Neuronal stem cell (in vitro differentiated cells): Measurements from ENCODE around the gene SPATA20.

Experiments used
- DNase-seq: peaks from one replicate; pipeline ENCODE4 v3.0.0-alpha.2; 2013; ENCODE audit warnings: low spot score
- H2AFZ ChIP-seq: one replicate; pipeline ENCODE4 v1.6.1; 2013; ENCODE audit warnings: mild to moderate bottlenecking, low read length, inconsistent platforms
- H2AK5ac ChIP-seq: 2 replicates; pipeline ENCODE4 v1.6.1; 2013; ENCODE audit warnings: low read depth, mild to moderate bottlenecking, inconsistent platforms, low read length, moderate library complexity, mixed read lengths
- H2BK120ac ChIP-seq: 2 replicates; pipeline ENCODE4 v1.6.1; 2013; ENCODE audit warnings: low read depth, mild to moderate bottlenecking, inconsistent platforms, low read length, moderate library complexity, mixed read lengths
- H2BK12ac ChIP-seq: one replicate; pipeline ENCODE4 v1.6.1; 2013; ENCODE audit warnings: low read length, inconsistent platforms
- H2BK15ac ChIP-seq: 2 replicates; pipeline ENCODE4 v1.6.1; 2013; ENCODE audit warnings: mild to moderate bottlenecking, low read length, inconsistent platforms, mixed read lengths
- H2BK5ac ChIP-seq: one replicate; pipeline ENCODE4 v1.6.1; 2013; ENCODE audit warnings: inconsistent platforms, mild to moderate bottlenecking, low read length, moderate library complexity
- H3K14ac ChIP-seq: one replicate; pipeline ENCODE4 v1.6.1; 2013; ENCODE audit warnings: low read length, inconsistent platforms
- H3K18ac ChIP-seq: 2 replicates; pipeline ENCODE4 v1.6.1; 2013; ENCODE audit warnings: low read length, inconsistent platforms
- H3K23ac ChIP-seq: 2 replicates; pipeline ENCODE4 v1.6.1; 2013; ENCODE audit warnings: low read depth, mild to moderate bottlenecking, mixed read lengths, low read length, inconsistent platforms; ENCODE audit not compliant: poor library complexity
- H3K27ac ChIP-seq: replicated peaks from 3 replicates; pipeline ENCODE4 v1.5.1; 2013; ENCODE audit warnings: low read length, inconsistent platforms
- H3K27me3 ChIP-seq, 3 experiments: 2 replicates each; pipeline ENCODE4 v1.6.1; 2013; ENCODE audit warnings: low read length in 3 of 3, mild to moderate bottlenecking in 2 of 3, inconsistent platforms in 1 of 3, low read depth in 1 of 3, mixed read lengths in 1 of 3, moderate library complexity in 1 of 3; ENCODE audit not compliant: control insufficient read depth in 3 of 3, insufficient read depth in 3 of 3
- H3K36me3 ChIP-seq, 2 donors: replicated peaks in 1 of 2; 2 replicates each; pipeline ENCODE4 v1.6.1; 2013; ENCODE audit warnings: low read length in 2 of 2; ENCODE audit not compliant: control insufficient read depth in 2 of 2, insufficient read depth in 2 of 2
- H3K4ac ChIP-seq: 2 replicates; pipeline ENCODE4 v1.6.1; 2013; ENCODE audit warnings: inconsistent platforms, mild to moderate bottlenecking, low read length, moderate library complexity
- H3K4me1 ChIP-seq, 2 donors: 1 replicate in 1 of 2; 2 replicates in 1 of 2; pipeline ENCODE4 v1.6.1; 2013; ENCODE audit warnings: low read length in 2 of 2, low read depth in 1 of 2; ENCODE audit not compliant: control insufficient read depth in 2 of 2, insufficient read depth in 1 of 2
- H3K4me2 ChIP-seq: one replicate; pipeline ENCODE4 v1.6.1; 2013; ENCODE audit warnings: mild to moderate bottlenecking, low read length, inconsistent platforms; ENCODE audit not compliant: insufficient read depth, poor library complexity, severe bottlenecking
- H3K4me3 ChIP-seq, 2 donors: 2 replicates each; pipeline ENCODE4 v1.5.1; 2013; ENCODE audit warnings: low read length in 2 of 2, mild to moderate bottlenecking in 2 of 2, inconsistent platforms in 1 of 2, moderate library complexity in 1 of 2
- H3K79me1 ChIP-seq: one replicate; pipeline ENCODE4 v1.6.1; 2013; ENCODE audit warnings: low read depth, mild to moderate bottlenecking, inconsistent platforms, low read length, moderate library complexity
- H3K9ac ChIP-seq: one replicate; pipeline ENCODE4 v1.6.1; 2013; ENCODE audit warnings: mild to moderate bottlenecking, low read depth, low read length, inconsistent platforms; ENCODE audit not compliant: poor library complexity
- H3K9me3 ChIP-seq, 2 donors: replicated peaks in 1 of 2; 2 replicates each; pipeline versions ENCODE3 to v1.6.1; 2013; ENCODE audit warnings: low read length in 2 of 2, mild to moderate bottlenecking in 2 of 2, inconsistent platforms in 1 of 2, low read depth in 1 of 2, mixed read lengths in 1 of 2, moderate library complexity in 1 of 2; ENCODE audit not compliant: control insufficient read depth in 2 of 2, insufficient read depth in 1 of 2
- H4K8ac ChIP-seq: one replicate; pipeline ENCODE4 v1.6.1; 2013; ENCODE audit warnings: low read depth, mild to moderate bottlenecking, inconsistent platforms, low read length, moderate library complexity
- H4K91ac ChIP-seq: one replicate; pipeline ENCODE4 v1.6.1; 2013; ENCODE audit warnings: low read length, low read depth, mild to moderate bottlenecking, inconsistent platforms; ENCODE audit not compliant: poor library complexity
- WGBS, 2 donors: extraction: QIAGEN DNeasy Blood & Tissue Kit; methylation state at CpG; one replicate each; pipeline ENCODE4 v1.1.7; 2013; ENCODE audit warnings: missing lambda C conversion rate in 2 of 2, mixed read lengths in 1 of 2; ENCODE audit not compliant: insufficient read length in 2 of 2, insufficient replicate concordance in 1 of 2; ENCODE audit errors: extremely low coverage in 2 of 2; 5-methylcytosine and 5-hydroxymethylcytosine counted together

Gene SPATA20

GRCh38 chr17:50533185-50533584 is 13.8 kb upstream of the SPATA20 start:
- Histone ChIP-seq H3K18ac (peak overlapping the region; percentile 55), H3K23ac (no peak overlapping the region), H2BK12ac (no peak overlapping the region), H3K36me3 (no peaks in the 10 kb centered on the region), H3K27me3 (peaks cover 2 to 72% (median 26%) of the 10 kb centered on the region in 3 experiments), H3K4me1 (peaks cover 21 to 27% of the 10 kb centered on the region in 2 donors), H4K8ac (no peak overlapping the region), H3K27ac (no peak overlapping the region), H2BK5ac (peak overlapping the region; percentile 4), H3K9ac (peak overlapping the region; percentile 82), H3K4me3 (no peak overlapping the region), H4K91ac (no peak overlapping the region), H2AFZ (no peak overlapping the region), H3K4me2 (peak overlapping the region; percentile 93), H3K4ac (no peak overlapping the region), H2AK5ac (no peak overlapping the region), H2BK15ac (peak overlapping the region; percentile 11), H2BK120ac (no peak overlapping the region), H3K14ac (no peak overlapping the region), H3K9me3 (no peaks in the 10 kb centered on the region), H3K79me1 (no peaks in the 10 kb centered on the region)
- WGBS, 2 donors = no CpG with 5 or more reads among the region's 5 CpGs
- no peak for DNase-seq

- Histone ChIP-seq H3K4me3 (no peak overlapping the region), H3K18ac (peak overlapping the region; percentile 81), H3K4me2 (peak overlapping the region; percentile 62), H2BK15ac (peak overlapping the region; percentile 62), H3K27me3 (peaks cover 2 to 69% (median 26%) of the 10 kb centered on the region in 3 experiments), H2BK120ac (no peak overlapping the region), H3K9ac (peak overlapping the region; percentile 0), H2BK5ac (peak overlapping the region; percentile 4), H3K14ac (no peak overlapping the region), H2AK5ac (no peak overlapping the region), H3K23ac (no peak overlapping the region), H3K9me3 (no peaks in the 10 kb centered on the region), H3K36me3 (no peaks in the 10 kb centered on the region), H3K79me1 (no peaks in the 10 kb centered on the region), H2BK12ac (no peak overlapping the region), H3K4ac (no peak overlapping the region), H4K8ac (no peak overlapping the region), H3K27ac (no peak overlapping the region), H4K91ac (no peak overlapping the region), H3K4me1 (peaks cover 23 to 32% of the 10 kb centered on the region in 2 donors), H2AFZ (no peak overlapping the region)
- no CpG with 5 or more reads among the region's 17 CpGs for WGBS, 2 donors
- DNase-seq = no peak
Measured at GRCh38 chr17:50533720-50534148, 13.2 kb upstream of the SPATA20 start.

GRCh38 chr17:50534222-50534978 is 12.6 kb upstream of the SPATA20 start:
- H3K36me3 ChIP-seq = no peaks in the 10 kb centered on the region
- H3K18ac ChIP-seq = peak overlapping the region; percentile 91
- peak overlapping the region; percentile 83 for H2AK5ac ChIP-seq
- no peak for DNase-seq
- no peak overlapping the region for H3K4ac ChIP-seq
- H3K4me3 ChIP-seq = no peak overlapping the region
- H3K27me3 ChIP-seq = peaks cover 2 to 69% (median 26%) of the 10 kb centered on the region in 3 experiments
- peak overlapping the region; percentile 59 for H2BK5ac ChIP-seq
- H3K4me2 ChIP-seq = no peak overlapping the region
- H4K91ac ChIP-seq = no peak overlapping the region
- peak overlapping the region; percentile 62 for H2BK15ac ChIP-seq
- H4K8ac ChIP-seq = no peak overlapping the region
- H3K4me1 ChIP-seq = peaks cover 28 to 32% of the 10 kb centered on the region in 2 donors
- no peaks in the 10 kb centered on the region for H3K79me1 ChIP-seq
- no peak overlapping the region for H2BK120ac ChIP-seq
- peak overlapping the region; percentile 48 for H3K23ac ChIP-seq
- no CpG with 5 or more reads among the region's 24 CpGs for WGBS, 2 donors
- no peak overlapping the region for H2BK12ac ChIP-seq
- no peak overlapping the region for H2AFZ ChIP-seq
- peak overlapping the region; percentile 25 for H3K14ac ChIP-seq
- H3K9ac ChIP-seq = peak overlapping the region; percentile 26
- no peak overlapping the region for H3K27ac ChIP-seq
- H3K9me3 ChIP-seq = no peaks in the 10 kb centered on the region

- no CpG with 5 or more reads among the region's 2 CpGs for WGBS, 2 donors
- Histone ChIP-seq H4K91ac (no peak overlapping the region), H4K8ac (no peak overlapping the region), H3K79me1 (no peaks in the 10 kb centered on the region), H3K4me2 (no peak overlapping the region), H3K9me3 (no peaks in the 10 kb centered on the region), H2BK5ac (no peak overlapping the region), H3K14ac (no peak overlapping the region), H3K9ac (no peak overlapping the region), H2AK5ac (peak overlapping the region; percentile 83), H2BK15ac (peak overlapping the region; percentile 62), H3K4me1 (peaks cover 28 to 34% of the 10 kb centered on the region in 2 donors), H3K36me3 (no peaks in the 10 kb centered on the region), H2BK120ac (no peak overlapping the region), H2BK12ac (no peak overlapping the region), H3K4ac (no peak overlapping the region), H3K27me3 (peaks cover 2 to 66% (median 26%) of the 10 kb centered on the region in 3 experiments), H3K18ac (peak overlapping the region; percentile 91), H3K27ac (no peak overlapping the region), H3K23ac (no peak overlapping the region), H3K4me3 (no peak overlapping the region), H2AFZ (no peak overlapping the region)
- DNase-seq = no peak
Measured at GRCh38 chr17:50534979-50535326, 12.0 kb upstream of the SPATA20 start.
